ENCODE data around the gene ARCN1.
A peak's percentile ranks its signal among the peaks of the same experiment; 100 is the strongest.

The ARCN1 gene

GRCh38 chr11:118532852-118533768 is 39.1 kb upstream of the ARCN1 start:
- 0 out of 2 replicates have a peak overlapping the region, but pooled peaks have one; percentile 65 for H3K27ac ChIP-seq
- ChIA-PET POLR2A (ENCODE audit: low non-redundant PET) (interaction anchor here (0.5 kb wide), 1 partner anchor 106 kb away, joined by 3 read pairs; no protein-coding TSS in a partner anchor), CTCF (interaction anchor here (0.5 to 0.7 kb wide), 2 partner anchors 146 to 741 kb away, joined by 3 to 5 read pairs; no protein-coding TSS in a partner anchor)
- no peak for TF ChIP-seq CTCF (conservative IDR thresholded peaks at IDR 0.05; ENCODE audit: low read depth)
- no peak for DNase-seq (ENCODE audit: low spot score)

DNA sequence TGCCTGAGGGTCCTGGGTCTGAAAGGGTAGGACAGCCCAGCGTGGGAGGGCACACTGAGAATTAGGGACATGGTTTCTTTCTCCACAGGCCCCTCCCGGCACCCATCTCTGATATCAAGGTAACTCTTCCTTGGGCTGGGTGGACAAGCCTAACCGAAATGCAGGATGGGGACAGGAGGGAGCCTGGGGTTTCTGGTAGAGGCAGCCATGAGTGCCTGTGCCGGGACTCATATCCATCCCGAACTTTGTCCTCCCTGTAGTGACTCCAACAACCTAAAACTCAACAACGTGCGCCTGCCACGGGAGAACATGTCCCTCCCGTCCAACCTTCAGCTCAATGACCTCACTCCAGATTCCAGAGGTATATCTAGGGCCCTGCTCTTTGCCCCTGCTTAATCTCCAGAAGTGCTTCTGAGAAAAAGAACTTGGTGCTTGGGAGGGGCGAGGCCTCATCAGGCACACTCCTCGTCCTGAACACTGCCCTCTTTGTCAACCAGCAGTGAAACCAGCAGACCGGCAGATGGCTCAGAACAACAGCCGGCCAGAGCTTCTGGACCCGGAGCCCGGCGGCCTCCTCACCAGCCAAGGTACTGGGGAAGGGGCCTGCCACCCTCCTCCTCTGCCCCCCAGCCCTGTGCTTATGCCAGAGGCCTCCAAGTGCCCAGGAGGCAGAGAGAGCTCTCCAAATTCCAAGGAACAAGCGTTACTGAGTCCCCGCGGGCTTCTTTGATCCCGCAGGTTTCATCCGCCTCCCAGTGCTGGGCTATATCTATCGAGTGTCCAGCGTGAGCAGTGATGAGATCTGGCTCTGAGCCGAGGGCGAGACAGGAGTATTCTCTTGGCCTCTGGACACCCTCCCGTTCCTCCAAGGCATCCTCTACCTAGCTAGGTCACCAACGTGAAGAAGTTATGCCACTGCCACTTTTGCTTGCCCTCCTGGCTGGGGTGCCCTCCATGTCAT is 38.2 kb upstream of the ARCN1 start:
- CTCF ChIA-PET, result no interaction called here
- TF ChIP-seq CTCF (conservative IDR thresholded peaks at IDR 0.05; ENCODE audit: low read depth), result no peak
- no peak for DNase-seq (ENCODE audit: low spot score)
- no peak overlapping the region; the same call in 1 of the 2 replicates for H3K27ac ChIP-seq
- POLR2A ChIA-PET (ENCODE audit: low non-redundant PET), result no interaction called here

DNA sequence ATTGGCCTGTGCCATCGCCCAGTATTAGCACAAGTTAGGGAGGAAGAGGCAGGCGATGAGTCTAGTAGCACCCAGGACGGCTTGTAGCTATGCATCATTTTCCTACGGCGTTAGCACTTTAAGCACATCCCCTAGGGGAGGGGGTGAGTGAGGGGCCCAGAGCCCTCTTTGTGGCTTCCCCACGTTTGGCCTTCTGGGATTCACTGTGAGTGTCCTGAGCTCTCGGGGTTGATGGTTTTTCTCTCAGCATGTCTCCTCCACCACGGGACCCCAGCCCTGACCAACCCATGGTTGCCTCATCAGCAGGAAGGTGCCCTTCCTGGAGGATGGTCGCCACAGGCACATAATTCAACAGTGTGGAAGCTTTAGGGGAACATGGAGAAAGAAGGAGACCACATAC is 36.9 kb upstream of the ARCN1 start:
- DNase-seq (ENCODE audit: low spot score), result no peak
- ChIA-PET CTCF (no interaction called here), POLR2A (ENCODE audit: low non-redundant PET) (no interaction called here)
- TF ChIP-seq CTCF (conservative IDR thresholded peaks at IDR 0.05; ENCODE audit: low read depth), result no peak
- H3K27ac ChIP-seq, result no peak overlapping the region

DNA sequence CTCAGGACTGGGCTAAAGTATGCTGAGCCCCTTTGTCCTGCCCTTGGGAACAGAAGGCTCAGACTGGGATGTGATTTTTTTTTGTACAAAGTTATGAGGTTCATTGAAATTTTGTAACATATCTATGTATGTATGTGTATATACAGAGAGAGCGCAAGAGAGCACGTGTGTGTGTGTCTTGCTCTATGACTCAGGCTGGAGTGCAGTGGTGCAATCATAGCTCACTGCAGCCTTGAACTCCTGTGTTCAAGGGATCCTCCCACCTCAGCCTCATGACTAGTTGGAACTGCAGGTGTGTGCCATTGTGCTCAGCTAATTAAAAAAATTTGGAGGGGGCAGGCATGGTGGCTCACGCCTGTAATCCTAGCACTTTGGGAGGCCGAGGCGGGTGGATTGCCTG is 35.5 kb upstream of the ARCN1 start:
- TF ChIP-seq CTCF (conservative IDR thresholded peaks at IDR 0.05; ENCODE audit: low read depth), result no peak
- ChIA-PET CTCF (interaction anchor here (0.6 to 0.7 kb wide), 2 partner anchors 62 to 558 kb away, joined by 3 to 4 read pairs; a partner anchor contains a TSS), POLR2A (ENCODE audit: low non-redundant PET) (interaction anchor here (0.7 kb wide), 1 partner anchor 1883 kb away, joined by 3 read pairs; no protein-coding TSS in a partner anchor)
- no peak for DNase-seq (ENCODE audit: low spot score)
- no peak overlapping the region for H3K27ac ChIP-seq

GRCh38 chr11:118537409-118537980 is 34.7 kb upstream of the ARCN1 start:
- POLR2A ChIA-PET (ENCODE audit: low non-redundant PET), result interaction anchor here (0.7 kb wide), 2 partner anchors 55 to 1882 kb away, joined by 3 to 5 read pairs; no protein-coding TSS in a partner anchor
- DNase-seq (ENCODE audit: low spot score), result no peak
- TF ChIP-seq CTCF (conservative IDR thresholded peaks at IDR 0.05; ENCODE audit: low read depth), result no peak
- CTCF ChIA-PET, result no interaction called here
- no peak overlapping the region for H3K27ac ChIP-seq
